HL-60/S4 treated with phorbol 12-myristate 13-acetate at 8.2 ng/mL for 4 days and 3 days (cell line): ENCODE results near the gene RNF167.

ENCODE experiments used
- in situ Hi-C: fragments of 300-500 bp; cut with MboI; formaldehyde crosslinking; loops from 2 replicates; pipeline ENCODE4 v1.15.0; 2022; ENCODE audit warnings: low sequenced_read_pairs

RNF167 gene

DNA sequence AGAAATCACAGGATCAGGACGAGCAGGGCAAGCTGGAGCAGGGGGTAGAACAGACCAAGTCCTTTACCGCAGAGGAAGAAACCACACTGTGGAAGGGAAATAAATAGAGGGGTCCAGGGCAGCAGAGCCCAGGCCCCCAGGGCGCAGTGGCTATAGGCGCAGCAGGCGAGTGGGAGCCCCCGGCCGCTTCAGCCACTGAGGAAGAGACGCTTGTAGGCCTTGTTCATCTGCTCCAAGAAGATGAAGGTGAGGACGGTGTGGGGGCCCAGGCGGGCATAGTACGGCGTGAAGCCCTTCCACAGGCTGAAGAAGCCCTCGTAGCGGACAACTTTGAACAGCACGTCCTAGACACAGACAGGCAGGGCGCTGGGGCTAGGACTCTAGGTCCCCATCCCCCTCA is 2.5 kb upstream of the RNF167 start:
- in situ Hi-C loops = no loop called here

DNA sequence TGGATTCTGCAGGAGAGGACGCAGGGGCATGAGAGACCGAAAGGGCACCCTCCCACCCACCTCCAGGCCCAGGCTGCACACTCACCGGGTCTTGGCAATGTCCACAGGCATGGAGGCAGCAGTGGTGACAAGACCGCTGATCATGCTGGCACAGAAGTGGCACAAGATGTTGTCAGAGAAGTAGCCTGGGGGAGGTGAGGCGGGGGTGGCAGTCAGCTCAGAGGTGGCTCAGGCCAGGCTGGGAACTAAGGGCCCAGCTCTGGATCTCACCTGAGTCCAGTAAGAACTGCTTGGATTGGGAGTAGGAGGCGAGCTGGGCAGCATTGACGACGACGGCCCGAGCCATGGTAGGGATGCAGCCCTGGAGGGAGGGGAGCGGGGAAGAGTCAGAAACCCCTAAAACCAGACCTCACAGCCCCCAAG is 2.0 kb upstream of the RNF167 start:
- in situ Hi-C loops = no loop called here

DNA sequence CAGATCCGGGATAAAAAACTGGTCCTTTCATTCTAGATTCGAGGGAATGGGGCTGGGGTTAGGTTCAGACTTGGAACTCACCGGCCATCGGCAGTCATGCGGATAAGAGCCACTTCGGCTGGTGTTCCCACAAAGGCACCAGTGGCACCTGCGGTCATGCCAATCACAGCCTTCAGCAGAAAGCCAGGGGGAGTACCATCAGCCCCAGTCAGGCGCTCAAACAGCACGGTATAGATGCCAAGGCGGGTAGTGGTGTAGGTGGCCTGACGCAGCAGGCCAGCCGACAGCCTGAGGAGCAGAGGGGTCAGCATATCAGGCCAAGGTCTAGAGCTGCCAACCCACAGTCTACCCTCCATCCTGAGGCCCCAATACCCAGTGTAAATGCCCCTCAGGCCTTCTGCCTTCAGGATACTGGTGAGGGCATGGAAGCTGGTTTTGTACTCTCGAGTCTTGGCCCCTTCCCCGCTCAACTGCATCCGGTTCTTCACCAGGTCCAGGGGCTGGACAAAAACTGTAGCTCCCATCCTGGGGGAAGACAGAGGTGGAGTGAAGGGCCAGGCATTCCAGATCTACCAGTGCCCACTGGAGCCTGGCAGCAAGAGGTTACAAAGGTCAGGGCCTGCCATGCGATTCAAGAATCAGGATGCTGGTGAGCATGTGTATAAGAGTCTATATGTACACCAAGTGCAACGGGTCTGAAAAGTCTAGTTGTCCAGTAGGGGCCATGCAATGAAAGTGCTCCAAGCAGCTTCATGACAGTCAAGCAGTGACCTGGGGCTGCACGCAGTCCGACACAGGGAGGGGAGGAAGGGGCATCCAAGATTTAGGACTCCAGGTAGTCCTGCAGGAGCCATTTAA is 1.2 kb upstream of the RNF167 start:
- in situ Hi-C loops = no loop called here

DNA sequence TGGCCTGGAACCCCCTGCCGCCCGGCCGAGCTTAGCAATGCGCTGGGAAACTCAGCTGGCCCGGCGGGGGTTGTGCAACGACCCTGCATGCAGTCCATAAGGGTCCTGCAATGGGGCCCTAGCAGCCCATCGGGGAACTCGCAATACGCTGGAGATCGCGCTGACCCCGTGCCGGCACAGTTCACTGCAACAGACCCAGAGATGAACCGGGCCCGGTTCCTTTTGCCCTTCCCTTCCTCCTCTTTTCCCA is 597 bp upstream of the RNF167 start:
- in situ Hi-C loops = no loop called here

DNA sequence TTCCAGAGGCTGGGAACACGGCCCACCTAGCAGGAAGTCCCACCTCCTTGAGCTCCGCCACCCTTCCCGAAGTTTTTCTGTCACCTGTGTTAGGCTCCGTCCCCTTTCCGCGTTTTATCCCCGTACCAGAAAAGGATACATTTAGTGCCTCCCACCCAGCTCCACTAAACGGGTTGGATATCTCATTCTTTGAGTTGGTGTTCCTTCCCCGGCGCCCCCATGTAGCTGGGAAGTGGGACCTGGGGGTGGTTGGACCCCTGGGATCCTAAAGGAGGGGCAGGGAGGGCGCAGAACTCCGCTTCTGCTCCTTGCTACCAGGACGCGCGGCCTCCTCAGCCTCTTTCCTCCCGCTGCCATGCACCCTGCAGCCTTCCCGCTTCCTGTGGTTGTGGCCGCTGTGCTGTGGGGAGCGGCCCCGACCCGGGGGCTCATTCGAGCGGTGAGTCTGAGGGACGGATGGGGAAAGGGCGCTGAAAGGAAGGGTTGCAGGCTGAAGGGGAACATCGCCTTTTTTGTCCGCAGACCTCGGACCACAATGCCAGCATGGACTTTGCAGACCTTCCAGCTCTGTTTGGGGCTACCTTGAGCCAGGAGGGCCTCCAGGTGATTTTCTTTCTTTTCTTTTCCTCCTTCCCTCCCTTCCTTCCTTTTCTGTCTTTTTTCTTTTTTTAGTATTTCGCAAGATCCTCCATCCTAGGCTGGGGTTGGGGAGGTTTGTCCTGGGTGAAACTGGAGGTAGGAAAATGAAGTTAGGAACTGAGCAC is 669 bp downstream of the RNF167 start:
- in situ Hi-C loops = no loop called here

DNA sequence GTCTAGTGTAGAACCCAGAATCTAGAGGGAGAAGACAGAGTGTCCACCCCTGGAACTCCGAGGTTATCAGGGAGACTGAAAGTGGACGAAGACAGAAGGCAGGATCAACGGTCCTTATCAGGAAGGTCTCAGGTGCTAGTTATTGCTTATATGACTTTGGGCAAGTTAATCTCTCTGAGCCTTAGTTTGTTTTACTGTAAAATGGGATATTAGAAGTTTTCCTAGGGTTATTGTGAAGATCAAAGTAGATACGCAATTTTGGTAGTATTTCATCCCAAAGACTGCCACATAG is 1.2 kb downstream of the RNF167 start:
- in situ Hi-C loops = no loop called here

DNA sequence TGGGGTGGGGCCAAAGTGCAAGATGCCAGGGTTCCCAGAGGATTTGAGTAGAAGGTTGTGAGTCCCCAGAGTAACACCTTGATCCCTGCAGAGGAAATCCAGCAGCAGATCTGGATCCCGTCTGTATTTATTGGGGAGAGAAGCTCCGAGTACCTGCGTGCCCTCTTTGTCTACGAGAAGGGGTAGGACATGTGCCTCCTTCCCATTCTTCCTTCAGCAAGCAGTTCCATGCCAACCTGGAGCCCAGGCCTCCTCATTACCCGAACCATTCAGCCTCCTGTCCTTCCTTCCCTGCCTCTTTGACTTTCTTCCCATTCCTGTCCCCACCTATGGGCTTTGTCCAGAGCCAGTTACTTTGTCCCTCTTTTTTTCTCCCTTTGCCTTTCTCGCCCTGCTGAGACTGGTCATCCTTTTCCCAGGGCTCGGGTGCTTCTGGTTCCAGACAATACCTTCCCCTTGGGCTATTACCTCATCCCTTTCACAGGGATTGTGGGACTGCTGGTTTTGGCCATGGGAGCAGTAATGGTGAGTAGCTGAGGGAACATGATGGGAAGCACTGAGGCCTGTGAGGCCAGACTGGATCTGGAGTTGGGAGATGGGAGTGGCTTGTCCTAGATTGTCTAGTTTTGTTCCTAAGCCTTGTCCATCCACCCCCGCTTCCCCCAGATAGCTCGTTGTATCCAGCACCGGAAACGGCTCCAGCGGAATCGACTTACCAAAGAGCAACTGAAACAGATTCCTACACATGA is 2.9 kb downstream of the RNF167 start:
- in situ Hi-C loops = no loop called here

DNA sequence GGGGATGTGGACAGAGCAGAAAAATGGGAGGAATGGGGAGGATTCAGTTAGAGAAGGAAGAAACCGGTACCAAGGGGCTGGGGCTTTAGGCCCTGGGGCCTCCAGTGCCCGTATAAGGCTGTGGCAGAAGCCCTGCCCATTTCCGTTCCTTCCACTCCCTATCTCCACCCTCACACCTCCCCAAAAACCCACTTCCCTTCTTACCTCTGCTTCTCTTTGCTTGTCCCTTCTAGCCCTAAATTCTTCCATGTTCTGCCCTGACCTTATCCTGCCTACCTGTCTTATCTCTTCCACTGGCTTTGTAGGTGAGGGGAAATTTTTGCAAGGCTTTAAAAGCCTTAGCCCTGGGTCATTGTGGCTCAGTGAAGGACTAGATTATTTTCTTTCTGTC is 4.1 kb downstream of the RNF167 start:
- in situ Hi-C loops = no loop called here

DNA sequence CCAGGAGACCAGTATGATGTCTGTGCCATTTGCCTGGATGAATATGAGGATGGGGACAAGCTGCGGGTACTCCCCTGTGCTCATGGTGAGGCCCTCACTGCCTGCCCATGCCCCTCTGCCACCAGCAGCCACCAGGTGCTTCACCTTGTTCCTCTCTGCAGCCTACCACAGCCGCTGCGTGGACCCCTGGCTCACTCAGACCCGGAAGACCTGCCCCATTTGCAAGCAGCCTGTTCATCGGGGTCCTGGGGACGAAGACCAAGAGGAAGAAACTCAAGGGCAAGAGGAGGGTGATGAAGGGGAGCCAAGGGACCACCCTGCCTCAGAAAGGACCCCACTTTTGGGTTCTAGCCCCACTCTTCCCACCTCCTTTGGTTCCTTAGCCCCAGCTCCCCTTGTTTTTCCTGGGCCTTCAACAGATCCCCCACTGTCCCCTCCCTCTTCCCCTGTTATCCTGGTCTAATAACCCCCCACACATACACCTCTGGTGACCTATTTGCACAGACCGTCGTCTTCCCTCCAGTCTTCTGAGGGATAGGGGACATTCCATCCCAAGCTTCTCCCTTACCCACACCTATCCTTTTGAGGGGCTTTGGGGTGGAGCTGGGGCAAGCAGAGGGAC is 4.6 kb downstream of the RNF167 start:
- in situ Hi-C loops = no loop called here

DNA sequence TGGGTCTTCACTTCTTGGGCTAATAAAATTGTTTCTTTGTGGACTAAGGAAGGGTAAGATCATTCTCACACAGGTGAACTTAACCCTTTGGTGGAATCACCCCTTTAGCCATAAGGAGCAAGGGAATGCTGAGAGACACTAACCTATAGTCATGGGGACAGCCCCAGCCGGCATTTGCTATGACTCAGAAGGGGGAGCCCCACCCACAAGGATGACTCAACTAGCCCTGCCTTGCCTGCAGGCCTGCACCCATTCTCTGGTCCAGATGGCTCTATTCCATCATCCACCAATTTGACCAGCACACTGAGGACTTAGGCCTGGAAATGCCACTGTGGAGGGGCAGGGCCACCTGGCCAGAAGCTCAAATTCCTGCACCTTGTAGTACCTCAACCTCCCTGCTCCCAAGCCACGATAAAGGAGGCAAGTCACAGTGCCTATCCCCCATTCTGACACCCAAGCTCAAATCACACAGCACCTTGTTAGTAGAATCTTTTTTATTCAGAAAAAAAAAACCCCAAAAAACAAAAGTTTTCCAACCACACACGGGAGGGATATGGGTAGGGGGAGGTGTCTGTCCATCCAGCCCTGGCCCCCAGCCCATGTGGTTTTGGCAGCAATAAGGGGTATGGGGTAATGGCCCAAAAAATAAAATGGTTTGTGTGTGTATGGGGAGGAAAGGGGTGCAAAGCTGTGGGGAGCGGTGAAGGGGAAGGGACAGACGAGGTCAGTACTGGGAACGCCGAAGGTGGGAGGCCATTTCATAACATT is 5.3 kb downstream of the RNF167 start:
- in situ Hi-C loops = no loop called here

DNA sequence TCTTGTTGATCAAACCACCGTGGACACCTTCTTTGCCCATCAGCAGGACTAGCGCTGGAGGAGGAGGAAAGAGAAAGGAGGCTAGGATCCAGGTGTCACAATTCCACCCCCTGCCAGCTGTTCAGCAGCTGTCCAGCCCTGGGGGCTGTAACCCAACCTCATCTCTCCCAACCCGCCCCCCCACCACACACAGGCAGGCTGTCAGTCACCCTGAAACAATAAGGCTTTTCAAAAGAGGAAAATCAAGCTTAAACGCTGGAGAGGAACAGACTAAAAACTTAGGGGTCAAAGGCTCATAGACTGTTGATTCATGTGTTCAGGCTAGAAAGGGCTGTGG is 5.8 kb downstream of the RNF167 start:
- in situ Hi-C loops = no loop called here

DNA sequence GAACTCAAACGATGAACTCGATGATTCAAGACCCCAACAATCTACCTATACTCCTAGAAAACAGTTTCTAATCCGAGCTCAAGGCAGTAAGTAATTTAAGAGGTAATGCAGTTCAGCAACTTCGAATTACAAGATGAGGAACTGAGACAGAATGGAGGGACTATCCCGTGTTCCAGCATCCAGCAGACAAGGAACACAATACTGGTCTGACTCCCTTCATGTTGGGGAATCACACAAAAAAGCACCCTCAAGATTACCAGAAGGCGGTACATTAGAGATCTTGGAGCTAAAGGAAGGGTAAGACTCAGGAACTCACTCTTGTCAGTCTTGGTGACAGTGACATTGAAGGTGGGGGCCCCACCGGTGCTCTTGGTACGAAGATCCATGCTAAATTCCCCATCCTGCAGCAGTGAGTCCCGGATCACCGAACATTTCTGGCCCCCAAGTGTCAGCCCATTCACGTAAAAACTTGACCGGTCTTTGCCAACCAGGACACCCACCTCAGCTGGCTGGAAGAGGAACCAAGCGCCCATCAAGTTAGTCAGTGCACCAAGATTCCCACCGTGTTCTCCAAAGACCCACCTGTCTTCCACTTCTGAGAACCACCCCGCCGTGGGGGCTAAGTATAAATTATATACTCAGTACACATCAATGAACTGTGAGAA is 6.4 kb downstream of the RNF167 start:
- in situ Hi-C loops = no loop called here

DNA sequence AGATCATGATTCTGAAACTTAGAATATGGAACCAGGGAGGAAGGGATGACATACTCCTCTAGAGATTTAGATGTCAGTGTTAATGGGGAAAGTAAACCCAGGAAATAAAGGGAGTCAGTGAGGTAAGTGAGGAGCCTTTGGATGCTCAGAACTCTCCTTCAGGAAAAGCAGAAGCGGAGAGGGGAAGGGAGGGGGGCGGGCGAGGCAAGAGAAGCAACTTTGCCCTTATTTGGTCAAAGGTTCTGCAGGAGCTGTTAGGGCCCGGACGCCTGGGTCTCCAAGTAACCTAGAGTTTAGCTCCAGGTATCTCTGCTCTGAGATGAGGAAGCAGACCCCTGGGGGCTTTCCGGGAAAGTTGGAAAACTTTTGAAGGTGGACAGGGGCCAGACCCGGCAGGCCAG is 6.9 kb downstream of the RNF167 start:
- in situ Hi-C loops = no loop called here

DNA sequence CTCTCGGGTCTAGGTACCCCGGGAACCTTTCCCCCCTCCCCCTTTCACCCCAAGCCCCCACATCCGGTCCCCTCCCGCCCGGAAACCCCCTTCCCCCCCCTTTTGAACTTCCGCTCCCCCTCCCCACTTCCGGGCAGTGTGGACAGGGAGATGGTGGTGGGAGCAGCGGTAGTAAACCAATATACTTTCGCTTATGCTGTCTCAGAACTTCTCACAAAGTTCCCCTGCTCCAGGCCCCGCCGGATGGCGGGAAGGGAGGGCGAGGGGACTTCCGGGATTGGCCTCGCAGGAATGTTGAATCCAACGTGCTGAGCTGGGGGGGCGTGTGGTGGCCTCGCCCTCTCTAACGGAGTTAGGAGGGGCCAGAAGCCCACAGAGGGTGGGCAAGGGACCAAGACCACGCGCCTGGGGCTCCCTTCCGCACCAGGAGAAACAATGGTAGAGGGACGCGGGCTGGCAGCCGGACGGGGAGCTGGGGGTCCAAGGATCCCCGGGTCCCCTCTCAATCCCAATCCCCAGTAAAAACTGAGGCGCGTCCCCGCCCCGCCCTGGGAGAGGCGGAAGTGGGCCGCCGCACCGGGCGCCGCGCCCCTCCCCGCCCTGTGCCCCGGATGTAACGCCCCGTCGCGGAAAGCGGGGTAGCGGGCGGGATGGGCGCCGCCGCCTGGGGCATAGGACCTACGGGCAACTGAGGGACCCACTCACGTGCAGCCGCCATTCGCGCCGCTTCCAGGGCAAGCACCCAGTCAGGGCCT is 7.5 kb downstream of the RNF167 start:
- in situ Hi-C loops = no loop called here

DNA sequence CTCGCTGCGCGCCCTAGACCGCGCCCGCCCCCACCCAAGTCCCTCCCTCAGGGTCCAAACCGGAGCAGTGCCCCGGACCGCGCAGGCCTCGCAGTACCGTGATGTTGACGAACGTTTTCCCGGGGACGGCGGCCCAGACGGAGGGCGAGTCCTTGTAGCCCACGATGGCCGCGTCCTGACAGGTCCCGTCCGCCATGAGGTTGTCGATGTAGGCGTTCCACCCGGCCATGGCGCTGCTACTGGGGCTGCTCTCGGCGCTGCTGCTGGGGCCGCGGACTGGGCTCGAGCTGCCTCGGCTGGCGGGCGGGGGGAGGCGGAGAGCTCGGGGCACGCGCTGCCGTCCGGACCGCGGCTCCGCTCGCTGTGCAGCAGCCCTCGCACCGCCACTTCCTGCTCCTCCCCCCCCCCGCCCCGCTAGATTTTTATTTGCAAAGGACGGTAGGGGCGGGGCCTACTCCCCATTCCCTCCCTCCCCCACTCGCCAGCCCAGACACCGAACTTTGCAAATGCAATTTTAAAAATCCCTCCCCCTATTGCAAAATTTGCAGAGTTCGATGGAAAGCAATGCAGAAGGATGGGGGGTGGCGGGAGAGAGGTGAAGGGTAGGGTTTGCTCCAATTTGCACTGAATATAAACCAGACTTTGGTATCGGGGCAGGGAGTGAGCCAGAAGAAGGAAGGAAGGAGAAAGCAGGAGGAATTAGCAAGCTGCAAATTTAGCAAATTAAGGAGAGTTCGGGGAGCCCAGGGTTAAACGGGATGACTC is 8.3 kb downstream of the RNF167 start, which contains the start of gene PFN1:
PFN1 (minus strand) TSS at position 365 of the 765 bp plus-strand sequence; CDS start at position 229, 136 bp downstream.
- in situ Hi-C loops = no loop called here

DNA sequence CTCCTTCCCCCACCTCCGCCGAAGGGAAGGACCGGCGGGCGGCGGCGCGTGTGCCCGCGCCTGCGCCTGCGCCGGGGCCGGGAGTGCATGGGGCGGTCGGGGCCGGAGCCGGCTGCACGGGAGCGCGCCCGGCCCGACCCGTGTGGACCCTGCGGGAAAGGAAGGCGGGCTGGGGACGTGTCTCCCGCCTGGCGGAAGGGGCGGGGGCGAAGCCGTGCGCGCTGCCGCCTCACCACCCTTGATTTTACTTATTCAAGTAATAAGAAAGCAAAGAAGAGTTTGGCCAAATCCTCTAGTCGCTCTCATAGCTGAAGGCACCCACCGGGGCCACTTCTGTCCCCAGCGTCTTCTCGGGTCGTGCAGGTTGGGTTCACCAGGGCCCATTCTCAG is 8.9 kb downstream of the RNF167 start:
- in situ Hi-C loops = no loop called here

DNA sequence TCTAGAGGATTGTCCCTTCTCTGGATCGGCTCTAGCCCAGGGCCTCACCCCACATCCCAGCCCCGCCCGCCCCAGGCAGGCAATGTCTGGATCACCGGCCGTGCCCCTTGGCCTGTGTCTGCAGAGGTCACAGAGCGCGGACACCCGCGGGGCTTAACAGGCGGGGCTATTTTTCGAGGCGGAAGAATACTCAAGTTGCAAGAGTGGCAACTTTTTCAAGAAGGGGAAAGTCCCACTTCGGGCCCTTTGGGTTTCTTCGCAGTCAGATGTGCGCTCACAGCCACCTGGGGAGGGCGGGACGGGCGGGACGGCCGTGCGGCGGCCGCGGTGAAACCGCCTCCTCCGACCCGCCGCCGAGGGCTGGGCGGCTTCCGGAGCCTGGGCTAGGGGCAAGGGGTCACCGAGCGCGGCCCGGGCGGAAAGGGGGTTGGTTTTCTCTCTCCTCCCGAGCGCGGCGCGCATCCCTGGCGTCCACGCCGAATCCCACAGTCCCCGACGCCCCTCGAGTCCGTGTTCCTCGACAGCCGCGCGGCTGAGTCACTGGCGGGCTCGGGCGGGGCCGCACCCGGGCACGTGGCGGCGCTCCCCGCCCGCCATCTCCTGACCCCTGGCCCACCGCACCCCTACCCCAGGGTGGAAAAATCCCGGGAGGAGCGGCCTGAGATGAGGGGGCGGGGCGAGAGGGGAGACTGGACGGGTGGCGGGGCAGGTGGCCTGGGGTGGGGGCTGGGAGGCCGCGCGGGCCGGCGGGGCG is 9.4 kb downstream of the RNF167 start:
- in situ Hi-C loops = no loop called here

DNA sequence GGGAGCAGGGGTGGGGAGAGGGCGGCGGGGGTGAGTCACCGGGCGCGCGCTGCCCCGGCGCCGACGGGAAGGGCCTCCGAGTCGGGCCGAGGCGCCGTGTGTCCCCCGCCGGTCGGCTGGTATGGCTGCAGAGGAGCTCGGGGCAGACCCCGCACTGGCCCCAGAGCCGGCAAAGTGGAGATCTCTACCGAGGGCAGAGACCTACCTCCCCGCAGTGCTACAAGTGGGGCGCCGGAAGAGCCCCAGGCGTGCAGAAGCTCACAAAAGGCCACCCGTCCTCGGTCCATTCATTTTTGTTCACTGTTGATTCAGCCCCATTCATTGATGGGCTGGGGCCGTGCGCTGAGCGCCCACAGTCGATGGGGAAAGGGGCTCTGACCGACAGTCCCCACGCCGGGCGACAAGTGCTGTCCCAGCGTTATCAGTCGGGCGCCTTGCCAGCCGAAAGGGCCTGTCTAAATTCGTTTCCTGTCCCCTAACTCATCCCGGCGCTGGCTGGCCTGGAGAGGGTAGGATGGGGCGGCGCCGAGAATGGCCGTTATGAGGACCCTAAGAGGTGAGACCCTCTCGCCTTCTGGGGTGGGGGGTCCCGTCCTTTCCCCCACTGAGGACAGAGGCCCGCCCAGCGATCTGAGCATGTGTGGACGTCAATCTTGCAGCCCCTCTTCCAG is 10.1 kb downstream of the RNF167 start:
- in situ Hi-C loops = no loop called here
